Measurements from ENCODE around the gene VAT1L.
"Not testable (repeated sequence)": the region's sequence is repeated elsewhere in the genome, so short reads cannot be mapped to it uniquely, and the experiment has no call there.

Gene VAT1L

GRCh38 chr16:77939968-77940367 lies 151.6 kb downstream of the VAT1L start:
- no peak overlapping the region for H3K4me2 ChIP-seq
- no peaks in the 10 kb centered on the region for H3K36me3 ChIP-seq
- H3K4me1 ChIP-seq: no peaks in the 10 kb centered on the region
- peaks cover 7% of the 10 kb centered on the region; the same call in 1 of the 2 replicates for H3K9me3 ChIP-seq
- H3K4me3 ChIP-seq: no peak overlapping the region
- no peak overlapping the region for H3K9ac ChIP-seq
- no peak overlapping the region for H3K27ac ChIP-seq
- no peak for TF ChIP-seq Cebpa-rat (IDR thresholded peaks at IDR 0.05)
- H4K20me1 ChIP-seq: no peaks in the 10 kb centered on the region
- no peaks in the 10 kb centered on the region for H3K27me3 ChIP-seq

- Histone ChIP-seq H3K27ac (no peak overlapping the region), H3K4me2 (no peak overlapping the region), H3K27me3 (no peaks in the 10 kb centered on the region), H3K36me3 (no peaks in the 10 kb centered on the region), H3K4me3 (no peak overlapping the region), H3K4me1 (no peaks in the 10 kb centered on the region), H4K20me1 (no peaks in the 10 kb centered on the region), H3K9ac (no peak overlapping the region), H3K9me3 (peaks cover 7% of the 10 kb centered on the region; the same call in 1 of the 2 replicates)
- no peak for TF ChIP-seq Cebpa-rat (IDR thresholded peaks at IDR 0.05)
These were observed 155.4 kb downstream of the VAT1L start for GRCh38 chr16:77943801-77944200.

GRCh38 chr16:77944631-77945030 lies 156.3 kb downstream of the VAT1L start:
- no peak overlapping the region for H3K4me2 ChIP-seq
- H3K4me1 ChIP-seq: no peaks in the 10 kb centered on the region
- no peak overlapping the region for H3K4me3 ChIP-seq
- no peaks in the 10 kb centered on the region for H3K36me3 ChIP-seq
- H3K27ac ChIP-seq: no peak overlapping the region
- no peaks in the 10 kb centered on the region for H4K20me1 ChIP-seq
- TF ChIP-seq Cebpa-rat (IDR thresholded peaks at IDR 0.05): no peak
- H3K9me3 ChIP-seq: peaks cover 7% of the 10 kb centered on the region; the same call in 1 of the 2 replicates
- no peak overlapping the region for H3K9ac ChIP-seq
- no peaks in the 10 kb centered on the region for H3K27me3 ChIP-seq

- H3K27ac ChIP-seq: no peak overlapping the region
- H3K36me3 ChIP-seq: no peaks in the 10 kb centered on the region
- H3K27me3 ChIP-seq: no peaks in the 10 kb centered on the region
- no peaks in the 10 kb centered on the region for H4K20me1 ChIP-seq
- H3K4me2 ChIP-seq: no peak overlapping the region
- no peak for TF ChIP-seq Cebpa-rat (IDR thresholded peaks at IDR 0.05)
- H3K9ac ChIP-seq: no peak overlapping the region
- peaks cover 7% of the 10 kb centered on the region; the same call in 1 of the 2 replicates for H3K9me3 ChIP-seq
- no peaks in the 10 kb centered on the region for H3K4me1 ChIP-seq
- no peak overlapping the region for H3K4me3 ChIP-seq
These were observed 156.8 kb downstream of the VAT1L start for GRCh38 chr16:77945126-77945525.

- no peaks in the 10 kb centered on the region for H3K4me1 ChIP-seq
- H3K36me3 ChIP-seq: no peaks in the 10 kb centered on the region
- H3K27me3 ChIP-seq: no peaks in the 10 kb centered on the region
- H3K27ac ChIP-seq: no peak overlapping the region
- no peak overlapping the region for H3K4me2 ChIP-seq
- no peak overlapping the region for H3K4me3 ChIP-seq
- peaks cover 7% of the 10 kb centered on the region; the same call in 1 of the 2 replicates for H3K9me3 ChIP-seq
- no peaks in the 10 kb centered on the region for H4K20me1 ChIP-seq
- TF ChIP-seq Cebpa-rat (IDR thresholded peaks at IDR 0.05): no peak
- no peak overlapping the region for H3K9ac ChIP-seq
These were observed 158.5 kb downstream of the VAT1L start for GRCh38 chr16:77946823-77947222.

GRCh38 chr16:77947590-77947989 lies 159.2 kb downstream of the VAT1L start:
- H3K36me3 ChIP-seq, H3K9ac ChIP-seq, H3K4me1 ChIP-seq, H3K27ac ChIP-seq, H4K20me1 ChIP-seq, H3K27me3 ChIP-seq, H3K4me2 ChIP-seq, H3K4me3 ChIP-seq, H3K9me3 ChIP-seq: not testable (repeated sequence)

GRCh38 chr16:77948835-77949234 lies 160.5 kb downstream of the VAT1L start:
- Histone ChIP-seq H3K27ac (no peak overlapping the region), H3K27me3 (no peaks in the 10 kb centered on the region), H4K20me1 (no peaks in the 10 kb centered on the region), H3K9ac (no peak overlapping the region), H3K4me3 (no peak overlapping the region), H3K4me2 (no peak overlapping the region), H3K36me3 (no peaks in the 10 kb centered on the region), H3K9me3 (no peaks in the 10 kb centered on the region), H3K4me1 (peaks cover 9% of the 10 kb centered on the region)
- no peak for TF ChIP-seq Cebpa-rat (IDR thresholded peaks at IDR 0.05)

- Histone ChIP-seq H3K27me3 (no peaks in the 10 kb centered on the region), H3K9ac (no peak overlapping the region), H3K27ac (no peak overlapping the region), H3K4me2 (no peak overlapping the region), H3K4me1 (peaks cover 16% of the 10 kb centered on the region), H3K4me3 (no peak overlapping the region), H3K36me3 (no peaks in the 10 kb centered on the region), H3K9me3 (no peaks in the 10 kb centered on the region), H4K20me1 (no peaks in the 10 kb centered on the region)
- TF ChIP-seq Cebpa-rat (IDR thresholded peaks at IDR 0.05): no peak
These were observed 161.1 kb downstream of the VAT1L start for GRCh38 chr16:77949445-77949844.

- no peak overlapping the region for H3K9ac ChIP-seq
- no peaks in the 10 kb centered on the region for H3K27me3 ChIP-seq
- no peaks in the 10 kb centered on the region for H3K36me3 ChIP-seq
- peaks cover 28% of the 10 kb centered on the region for H3K4me1 ChIP-seq
- no peaks in the 10 kb centered on the region for H3K9me3 ChIP-seq
- no peak for TF ChIP-seq Cebpa-rat (IDR thresholded peaks at IDR 0.05)
- no peak overlapping the region for H3K4me2 ChIP-seq
- no peaks in the 10 kb centered on the region for H4K20me1 ChIP-seq
- H3K27ac ChIP-seq: no peak overlapping the region
- no peak overlapping the region for H3K4me3 ChIP-seq
These were observed 163.4 kb downstream of the VAT1L start for GRCh38 chr16:77951788-77952187.

- H3K4me2 ChIP-seq: peak overlapping the region; percentile 70
- peaks cover 35% of the 10 kb centered on the region for H3K4me1 ChIP-seq
- H3K4me3 ChIP-seq: no peak overlapping the region
- H3K36me3 ChIP-seq: no peaks in the 10 kb centered on the region
- no peaks in the 10 kb centered on the region for H3K9me3 ChIP-seq
- no peak overlapping the region for H3K27ac ChIP-seq
- H3K9ac ChIP-seq: no peak overlapping the region
- no peak for TF ChIP-seq Cebpa-rat (IDR thresholded peaks at IDR 0.05)
- H4K20me1 ChIP-seq: no peaks in the 10 kb centered on the region
- no peaks in the 10 kb centered on the region for H3K27me3 ChIP-seq
These were observed 166.8 kb downstream of the VAT1L start for GRCh38 chr16:77955127-77955526.

- H3K4me1 ChIP-seq: peaks cover 35% of the 10 kb centered on the region
- no peaks in the 10 kb centered on the region for H4K20me1 ChIP-seq
- H3K9ac ChIP-seq: no peak overlapping the region
- TF ChIP-seq Cebpa-rat (IDR thresholded peaks at IDR 0.05): no peak
- no peaks in the 10 kb centered on the region for H3K27me3 ChIP-seq
- no peak overlapping the region for H3K4me2 ChIP-seq
- no peaks in the 10 kb centered on the region for H3K36me3 ChIP-seq
- no peaks in the 10 kb centered on the region for H3K9me3 ChIP-seq
- no peak overlapping the region for H3K4me3 ChIP-seq
- no peak overlapping the region for H3K27ac ChIP-seq
These were observed 167.9 kb downstream of the VAT1L start for GRCh38 chr16:77956231-77956630.

All from BLaER1 (cell line).